Endothelial cell of umbilical vein (primary cell): ENCODE data around the gene KATNB1. TPM values are rescaled to one million over a fixed set of nuclear protein-coding genes. Genes with fewer than 3 reads are reported as not detected.

Source experiments
- BruUV-seq: library from RNA; stranded (reverse); fragments of 400-500 nt; replicated peaks from 2 replicates; lab custom pipeline; 2021; lab: Mats Ljungman, UMichigan
- CTCF ChIA-PET: fragments of 300-600, 350-600 bp; sonication (Branson Sonifier 250); formaldehyde crosslinking; loops from one replicate; lab custom pipeline; 2021; ENCODE audit warnings: antibody characterized with exemption, inconsistent platforms; lab: Charles Lee
- POLR2A ChIA-PET: fragments of 300-600, 350-600 bp; sonication (Branson Sonifier 250); formaldehyde crosslinking; loops from one replicate; lab custom pipeline; 2021; ENCODE audit warnings: antibody characterized with exemption, inconsistent platforms; lab: Charles Lee
- DNase-seq: peaks from one replicate; pipeline ENCODE4 v3.0.0-alpha.2; 2011; ENCODE audit warnings: low read depth, low spot score
- FAIRE-seq: peaks from 2 replicates; lab custom pipeline; 2011; peaks lifted over from hg19 to GRCh38; lab: Jason Lieb, UNC
- H2AFZ ChIP-seq: 2 replicates; pipeline ENCODE4 v1.6.0; 2012; ENCODE audit warnings: low read depth, low read length, control low read depth, inconsistent platforms
- H3K27ac ChIP-seq: 2 replicates; pipeline ENCODE4 v1.5.1; 2011; ENCODE audit warnings: low read depth, mild to moderate bottlenecking, control low read depth, low read length, moderate library complexity; ENCODE audit not compliant: insufficient read depth
- H3K27me3 ChIP-seq, 2 experiments: 2 replicates each; pipeline versions ENCODE4 v1.6.0 to v1.6.1; 2011; ENCODE audit warnings: low read length in 2 of 2, mixed read lengths in 1 of 2; ENCODE audit not compliant: control insufficient read depth in 2 of 2, insufficient read depth in 2 of 2
- H3K36me3 ChIP-seq, 2 experiments: 2 replicates in 1 of 2; 3 replicates in 1 of 2; pipeline ENCODE4 v1.5.1; 2011; ENCODE audit warnings: low read length in 2 of 2, mild to moderate bottlenecking in 1 of 2, moderate library complexity in 1 of 2; ENCODE audit not compliant: control insufficient read depth in 2 of 2, insufficient read depth in 2 of 2; ENCODE audit errors: extremely low read depth in 1 of 2
- H3K4me1 ChIP-seq: 3 replicates; pipeline ENCODE4 v1.5.1; 2011; ENCODE audit warnings: mild to moderate bottlenecking, low read length; ENCODE audit not compliant: control insufficient read depth, insufficient read depth; ENCODE audit errors: extremely low read depth
- H3K4me2 ChIP-seq: 2 replicates; pipeline ENCODE4 v1.6.1; 2011; ENCODE audit warnings: low read length, control low read depth, mixed read lengths; ENCODE audit not compliant: insufficient read depth
- H3K4me3 ChIP-seq, 3 experiments: fragments of 200-600 bp in 1 of 3; sonication (generic), shearing (Covaris generic) in 1 of 3; replicated peaks in 1 of 3; 2 replicates each; pipeline ENCODE4 v1.5.1; 2011 to 2016; ENCODE audit warnings: control low read depth in 3 of 3, low read length in 3 of 3, mild to moderate bottlenecking in 2 of 3, inconsistent platforms in 1 of 3, low read depth in 1 of 3, moderate library complexity in 1 of 3; ENCODE audit not compliant: insufficient read depth in 1 of 3
- H3K79me2 ChIP-seq: 2 replicates; pipeline ENCODE4 v1.6.0; 2012; ENCODE audit warnings: low read length, inconsistent platforms; ENCODE audit not compliant: control insufficient read depth, insufficient read depth
- H3K9ac ChIP-seq: replicated peaks from 2 replicates; pipeline ENCODE3; 2011; ENCODE audit warnings: low read length, control low read depth; ENCODE audit not compliant: insufficient read depth; ENCODE audit errors: extremely low read depth
- H3K9me1 ChIP-seq: replicated peaks from 3 replicates; pipeline ENCODE4 v1.6.0; 2011; ENCODE audit warnings: mild to moderate bottlenecking, low read length; ENCODE audit not compliant: control insufficient read depth, insufficient read depth; ENCODE audit errors: extremely low read depth
- H3K9me3 ChIP-seq: replicated peaks from 2 replicates; pipeline ENCODE4 v1.5.1; 2012; ENCODE audit warnings: low read length, inconsistent platforms; ENCODE audit not compliant: control insufficient read depth, insufficient read depth
- H4K20me1 ChIP-seq: replicated peaks from 2 replicates; pipeline ENCODE3; 2011; ENCODE audit warnings: mild to moderate bottlenecking, low read length; ENCODE audit not compliant: control insufficient read depth, insufficient read depth; ENCODE audit errors: extremely low read depth
- EZH2 ChIP-seq: IDR thresholded peaks from 2 replicates; pipeline ENCODE4 v1.6.1; 2012; ENCODE audit warnings: borderline replicate concordance, low read depth, mild to moderate bottlenecking, moderate library complexity, low read length, inconsistent platforms; ENCODE audit not compliant: severe bottlenecking
- FOS ChIP-seq: IDR thresholded peaks from 2 replicates; pipeline ENCODE4 v1.6.1; 2011; ENCODE audit warnings: mild to moderate bottlenecking, low read length, moderate library complexity, borderline replicate concordance; ENCODE audit not compliant: insufficient read depth
- GATA2 ChIP-seq: IDR thresholded peaks from 2 replicates; pipeline ENCODE4 v1.7.0; 2011; ENCODE audit warnings: low read depth, mild to moderate bottlenecking, moderate library complexity, mixed read lengths, low read length; ENCODE audit not compliant: insufficient read length, insufficient read depth
- JUN ChIP-seq: IDR thresholded peaks from 2 replicates; pipeline ENCODE4 v1.6.1; 2011; ENCODE audit warnings: borderline replicate concordance, low read depth; ENCODE audit not compliant: insufficient read length, insufficient read depth
- MYC ChIP-seq: IDR thresholded peaks from one replicate; pipeline ENCODE4 v1.6.1; 2011; ENCODE audit warnings: mild to moderate bottlenecking, low read depth, low read length
- POLR2A ChIP-seq: IDR thresholded peaks from 2 replicates; pipeline ENCODE4 v1.6.1; 2012; ENCODE audit warnings: low read depth, mild to moderate bottlenecking, control low read depth, low read length
- POLR2AphosphoS5 ChIP-seq: IDR thresholded peaks from 2 replicates; pipeline ENCODE4 v1.6.1; 2012; ENCODE audit warnings: low read depth, mild to moderate bottlenecking, control low read depth, low read length, moderate library complexity; ENCODE audit not compliant: insufficient read depth
- dilution Hi-C: fragments of 300-500 bp; cut with MboI; formaldehyde crosslinking; loops from one replicate; pipeline ENCODE4 v1.15.0; 2019; ENCODE audit warnings: low sequenced_read_pairs; ENCODE audit not compliant: extremely low pct_ligation_motif_present
- intact Hi-C: fragments of 100-400 bp; cut with micrococcal nuclease; formaldehyde crosslinking; loops from one replicate; pipeline ENCODE4 v1.10.0; 2022
- polyA plus RNA-seq, 4 experiments: library from polyadenylated mRNA; depleted of rRNA in 3 of 4; stranded (reverse) in 3 of 4; unstranded in 1 of 4; fragments of >200 nt; gene quantifications; 2 replicates each; pipeline versions ENCODE4 v1.2.1 to v1.2.3, GENCODE V29; 2011 to 2012; ENCODE audit warnings: missing spikeins in 1 of 4
- total RNA-seq: library from RNA; stranded (reverse); gene quantifications from 2 replicates; pipeline ENCODE4 v1.2.3, GENCODE V29; 2021
- TF ChIP-seq, protein P1 (sequence below), 2 donors: IDR thresholded peaks; 1 replicate in 1 of 2; 2 replicates in 1 of 2; pipeline ENCODE4 v1.5.1; 2011; ENCODE audit warnings: low read length in 2 of 2, mild to moderate bottlenecking in 2 of 2, moderate library complexity in 2 of 2, control low read depth in 1 of 2, inconsistent platforms in 1 of 2, low read depth in 1 of 2; ENCODE audit not compliant: insufficient read depth in 1 of 2; ENCODE audit errors: extremely low read depth in 1 of 2
- TF ChIP-seq, protein P2 (sequence below): IDR thresholded peaks from 2 replicates; pipeline ENCODE4 v1.6.1; 2011; ENCODE audit not compliant: insufficient read depth, insufficient read length

The KATNB1 gene
- total and polyA plus RNA-seq, 2 donors (not counting 3 experiments of a cell fraction or from before 2014, with no cell fraction given): 25.9 to 35.9 TPM

DNA sequence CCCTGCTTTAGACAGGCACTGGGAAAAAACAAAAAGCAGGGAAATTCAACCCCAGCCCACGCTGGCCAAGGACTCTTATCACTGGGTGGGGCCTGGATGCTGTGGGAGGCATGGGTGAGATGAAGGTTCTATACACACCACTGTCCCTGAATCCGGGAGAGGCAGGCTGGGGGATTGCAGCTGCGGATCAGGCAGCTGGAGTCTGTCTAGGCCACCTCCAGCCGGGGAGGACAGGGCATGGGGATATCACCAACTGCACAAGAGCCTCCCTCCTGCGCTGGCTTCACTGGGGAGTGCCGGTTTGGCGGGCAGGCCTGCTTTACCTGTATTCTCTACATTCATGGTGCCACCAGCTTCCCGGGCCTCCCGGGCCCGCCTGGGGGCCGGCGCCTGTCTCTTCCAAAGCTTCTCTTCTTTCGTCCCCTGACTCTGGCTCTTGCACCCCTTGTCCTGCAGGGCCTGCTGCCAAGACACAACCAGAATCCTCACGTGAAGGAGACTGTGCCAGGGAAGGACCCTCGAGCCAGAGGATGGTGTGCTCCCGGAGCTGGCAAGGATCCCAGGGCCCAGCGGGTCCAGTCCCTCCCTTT lies 52.8 kb downstream of the KATNB1 start:
- H4K20me1 ChIP-seq: no peaks in the 10 kb centered on the region
- H3K4me2 ChIP-seq: no peak overlapping the region
- no peaks in the 10 kb centered on the region for H3K9me1 ChIP-seq
- DNase-seq (no peak), FAIRE-seq (no peak)
- H3K27ac ChIP-seq: no peak overlapping the region
- peaks cover 4 to 30% of the 10 kb centered on the region in 2 experiments for H3K36me3 ChIP-seq
- H3K79me2 ChIP-seq: no peaks in the 10 kb centered on the region
- intact Hi-C loops (no loop called here), dilution Hi-C loops (no loop called here)
- TF ChIP-seq POLR2AphosphoS5: no peak
- TF ChIP-seq, protein P1, sequence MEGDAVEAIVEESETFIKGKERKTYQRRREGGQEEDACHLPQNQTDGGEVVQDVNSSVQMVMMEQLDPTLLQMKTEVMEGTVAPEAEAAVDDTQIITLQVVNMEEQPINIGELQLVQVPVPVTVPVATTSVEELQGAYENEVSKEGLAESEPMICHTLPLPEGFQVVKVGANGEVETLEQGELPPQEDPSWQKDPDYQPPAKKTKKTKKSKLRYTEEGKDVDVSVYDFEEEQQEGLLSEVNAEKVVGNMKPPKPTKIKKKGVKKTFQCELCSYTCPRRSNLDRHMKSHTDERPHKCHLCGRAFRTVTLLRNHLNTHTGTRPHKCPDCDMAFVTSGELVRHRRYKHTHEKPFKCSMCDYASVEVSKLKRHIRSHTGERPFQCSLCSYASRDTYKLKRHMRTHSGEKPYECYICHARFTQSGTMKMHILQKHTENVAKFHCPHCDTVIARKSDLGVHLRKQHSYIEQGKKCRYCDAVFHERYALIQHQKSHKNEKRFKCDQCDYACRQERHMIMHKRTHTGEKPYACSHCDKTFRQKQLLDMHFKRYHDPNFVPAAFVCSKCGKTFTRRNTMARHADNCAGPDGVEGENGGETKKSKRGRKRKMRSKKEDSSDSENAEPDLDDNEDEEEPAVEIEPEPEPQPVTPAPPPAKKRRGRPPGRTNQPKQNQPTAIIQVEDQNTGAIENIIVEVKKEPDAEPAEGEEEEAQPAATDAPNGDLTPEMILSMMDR (IDR thresholded peaks at IDR 0.05; ENCODE audit: extremely low read depth in 1 of 2, insufficient read depth in 1 of 2, low read depth in 1 of 2, low read length in 2 of 2): no peak
- TF ChIP-seq JUN: no peak
- TF ChIP-seq EZH2: no peak
- TF ChIP-seq, protein P2, sequence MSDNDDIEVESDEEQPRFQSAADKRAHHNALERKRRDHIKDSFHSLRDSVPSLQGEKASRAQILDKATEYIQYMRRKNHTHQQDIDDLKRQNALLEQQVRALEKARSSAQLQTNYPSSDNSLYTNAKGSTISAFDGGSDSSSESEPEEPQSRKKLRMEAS: no peak
- no peak for TF ChIP-seq MYC
- no peak for TF ChIP-seq FOS
- no peak for TF ChIP-seq GATA2
- TF ChIP-seq POLR2A: no peak
- CTCF ChIA-PET: interaction anchor here (1.1 to 1.5 kb wide), 3 partner anchors 13 to 90 kb away, joined by 3 read pairs; no protein-coding TSS in a partner anchor
- no peak overlapping the region for H2AFZ ChIP-seq
- no peak overlapping the region for H3K9ac ChIP-seq
- POLR2A ChIA-PET: no interaction called here
- no peaks in the 10 kb centered on the region for H3K9me3 ChIP-seq
- H3K27me3 ChIP-seq: no peaks in the 10 kb centered on the region
- no peak overlapping the region for H3K4me3 ChIP-seq
- no peaks in the 10 kb centered on the region for H3K4me1 ChIP-seq
- BruUV-seq: no TSS peak
